EL (cell line): ENCODE measurements around the gene VPS37D.

Experiments
- DNase-seq: peaks from one replicate; pipeline ENCODE4 v3.0.0-alpha.2; 2016

VPS37D gene

GRCh38 chr7:73681031-73681430 is 13.4 kb downstream of the VPS37D start:
- peak; percentile 47 for DNase-seq

GRCh38 chr7:73682745-73683055 is 15.1 kb downstream of the VPS37D start:
- DNase-seq = no peak

GRCh38 chr7:73683056-73683787 is 15.6 kb downstream of the VPS37D start, which contains the start of the genes BUD23 and DNAJC30:
Gene BUD23 (plus strand): TSS chr7:73683597. CDS start chr7:73683626, 29 bp downstream.
Gene DNAJC30 (minus strand): TSS chr7:73683453. CDS start chr7:73683423, 30 bp downstream.
- peak; percentile 95 for DNase-seq

GRCh38 chr7:73683788-73684693 is 16.4 kb downstream of the VPS37D start:
- DNase-seq = no peak

GRCh38 chr7:73685311-73685710 is 17.7 kb downstream of the VPS37D start:
- no peak for DNase-seq

- DNase-seq = no peak
Observed at GRCh38 chr7:73688288-73688687, 20.7 kb downstream of the VPS37D start.

- DNase-seq = no peak
Observed at GRCh38 chr7:73690646-73691045, 23.0 kb downstream of the VPS37D start.

GRCh38 chr7:73696372-73696771 is 28.7 kb downstream of the VPS37D start:
- no peak for DNase-seq

GRCh38 chr7:73698410-73698809 is 30.8 kb downstream of the VPS37D start:
- DNase-seq = no peak

GRCh38 chr7:73699370-73700068 is 31.9 kb downstream of the VPS37D start:
- DNase-seq = no peak

- DNase-seq = no peak
Observed at GRCh38 chr7:73700069-73700423, 32.4 kb downstream of the VPS37D start.

GRCh38 chr7:73700581-73701134 is 33.0 kb downstream of the VPS37D start:
- no peak for DNase-seq

GRCh38 chr7:73701357-73701995 is 33.8 kb downstream of the VPS37D start:
- peak; percentile 33 for DNase-seq

GRCh38 chr7:73702226-73702625 is 34.6 kb downstream of the VPS37D start:
- DNase-seq = no peak

- no peak for DNase-seq
Observed at GRCh38 chr7:73702665-73703064, 35.0 kb downstream of the VPS37D start.

- no peak for DNase-seq
Observed at GRCh38 chr7:73703225-73703624, 35.6 kb downstream of the VPS37D start.

- no peak for DNase-seq
Observed at GRCh38 chr7:73703757-73704639, 36.4 kb downstream of the VPS37D start.

- no peak for DNase-seq
Observed at GRCh38 chr7:73704640-73705550, 37.3 kb downstream of the VPS37D start.

- no peak for DNase-seq
Observed at GRCh38 chr7:73705551-73705920, 37.9 kb downstream of the VPS37D start.
